Lower lobe of right lung (tissue), 2 donors: ENCODE data around the gene SEC61A1. TPM values are rescaled to one million over a fixed set of nuclear protein-coding genes. Genes with fewer than 3 reads are reported as not detected.

ENCODE experiments used
- ATAC-seq, 2 donors: fragments of 200-7000 bp; cut with Tn5 transposase; one replicate each; pipeline ENCODE4 v1.9.1; 2020 to 2022; ENCODE audit warnings: mild to moderate bottlenecking in 2 of 2, moderate library complexity in 2 of 2
- DNase-seq: peaks from one replicate; pipeline ENCODE4 v3.0.0-alpha.2; 2020
- H3K27ac ChIP-seq: fragments of 200-600 bp; one replicate; pipeline ENCODE4 v1.8.0; 2022
- H3K27me3 ChIP-seq: fragments of 200-600 bp; one replicate; pipeline ENCODE4 v1.8.0; 2022; ENCODE audit warnings: low read depth
- H3K36me3 ChIP-seq: fragments of 200-600 bp; one replicate; pipeline ENCODE4 v1.8.0; 2022; ENCODE audit warnings: mild to moderate bottlenecking
- H3K4me1 ChIP-seq: fragments of 200-600 bp; one replicate; pipeline ENCODE4 v1.8.0; 2022
- H3K4me3 ChIP-seq: fragments of 200-600 bp; one replicate; pipeline ENCODE4 v1.8.0; 2022; ENCODE audit warnings: mild to moderate bottlenecking
- H3K9me3 ChIP-seq: fragments of 200-600 bp; one replicate; pipeline ENCODE4 v1.8.0; 2022
- intact Hi-C: fragments of 100-400 bp; cut with DNase I; formaldehyde crosslinking; loops from one replicate; pipeline ENCODE4 v1.11.0; 2022
- total RNA-seq: library from RNA; stranded (reverse); fragmentation: NEBNext Ultra II Directional; extraction: Animal tissue kit (Norgen Biotek cat#: 25700); gene quantifications from one replicate; pipeline ENCODE4 v1.2.1, GENCODE V29; 2021
- TF ChIP-seq, protein P1 (sequence below): fragments of 200-600 bp; IDR thresholded peaks from one replicate; pipeline ENCODE4 v1.8.0; 2022; ENCODE audit warnings: antibody characterized with exemption, mild to moderate bottlenecking
- donor health status: DM: no; HTN: yes; CAD: no; lungs with severe emphysema.

The SEC61A1 gene
- total RNA-seq, 1 donor from 2014 or later: 152 TPM

DNA sequence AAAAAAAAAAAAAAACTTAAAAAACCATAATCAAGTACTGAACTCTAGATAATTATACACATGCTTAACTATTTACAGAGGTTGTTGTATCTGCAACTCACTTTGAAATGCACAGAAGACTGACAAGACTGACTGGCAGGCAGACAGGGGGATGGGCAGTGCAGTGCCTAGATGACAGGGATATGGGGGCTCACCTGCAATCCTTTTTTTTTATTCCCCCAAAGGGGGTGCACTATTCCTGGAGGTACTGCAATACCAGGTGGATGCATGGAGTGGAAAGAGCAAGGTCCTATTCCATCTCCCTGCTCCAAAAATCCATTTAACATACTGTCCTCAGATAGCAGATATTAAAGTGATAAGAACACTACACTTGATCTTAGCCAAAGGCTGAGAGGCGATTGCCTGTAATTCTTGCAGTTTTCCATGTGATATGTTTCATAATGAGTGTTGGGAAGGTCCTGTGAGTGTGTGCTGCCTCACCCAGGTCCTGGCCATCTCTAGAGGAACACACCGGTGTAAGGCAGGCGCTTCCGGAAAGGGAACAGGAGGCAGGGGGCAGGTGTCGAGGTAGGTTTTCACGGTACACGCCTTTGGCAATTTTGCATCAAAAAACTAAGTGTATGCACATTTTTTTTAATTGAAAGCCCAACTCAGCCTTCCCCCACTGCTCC is 22.7 kb downstream of the SEC61A1 start:
- Histone ChIP-seq H3K36me3 (peaks cover 37% of the 10 kb centered on the region), H3K9me3 (no peaks in the 10 kb centered on the region), H3K4me3 (peak overlapping the region; percentile 58), H3K27me3 (no peaks in the 10 kb centered on the region), H3K27ac (peak overlapping the region; percentile 67), H3K4me1 (peaks cover 24% of the 10 kb centered on the region)
- ATAC-seq: peak; percentile 27 to 32
- intact Hi-C loops: no loop called here
- TF ChIP-seq, protein P1, sequence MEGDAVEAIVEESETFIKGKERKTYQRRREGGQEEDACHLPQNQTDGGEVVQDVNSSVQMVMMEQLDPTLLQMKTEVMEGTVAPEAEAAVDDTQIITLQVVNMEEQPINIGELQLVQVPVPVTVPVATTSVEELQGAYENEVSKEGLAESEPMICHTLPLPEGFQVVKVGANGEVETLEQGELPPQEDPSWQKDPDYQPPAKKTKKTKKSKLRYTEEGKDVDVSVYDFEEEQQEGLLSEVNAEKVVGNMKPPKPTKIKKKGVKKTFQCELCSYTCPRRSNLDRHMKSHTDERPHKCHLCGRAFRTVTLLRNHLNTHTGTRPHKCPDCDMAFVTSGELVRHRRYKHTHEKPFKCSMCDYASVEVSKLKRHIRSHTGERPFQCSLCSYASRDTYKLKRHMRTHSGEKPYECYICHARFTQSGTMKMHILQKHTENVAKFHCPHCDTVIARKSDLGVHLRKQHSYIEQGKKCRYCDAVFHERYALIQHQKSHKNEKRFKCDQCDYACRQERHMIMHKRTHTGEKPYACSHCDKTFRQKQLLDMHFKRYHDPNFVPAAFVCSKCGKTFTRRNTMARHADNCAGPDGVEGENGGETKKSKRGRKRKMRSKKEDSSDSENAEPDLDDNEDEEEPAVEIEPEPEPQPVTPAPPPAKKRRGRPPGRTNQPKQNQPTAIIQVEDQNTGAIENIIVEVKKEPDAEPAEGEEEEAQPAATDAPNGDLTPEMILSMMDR: no peak
- DNase-seq: no peak

DNA sequence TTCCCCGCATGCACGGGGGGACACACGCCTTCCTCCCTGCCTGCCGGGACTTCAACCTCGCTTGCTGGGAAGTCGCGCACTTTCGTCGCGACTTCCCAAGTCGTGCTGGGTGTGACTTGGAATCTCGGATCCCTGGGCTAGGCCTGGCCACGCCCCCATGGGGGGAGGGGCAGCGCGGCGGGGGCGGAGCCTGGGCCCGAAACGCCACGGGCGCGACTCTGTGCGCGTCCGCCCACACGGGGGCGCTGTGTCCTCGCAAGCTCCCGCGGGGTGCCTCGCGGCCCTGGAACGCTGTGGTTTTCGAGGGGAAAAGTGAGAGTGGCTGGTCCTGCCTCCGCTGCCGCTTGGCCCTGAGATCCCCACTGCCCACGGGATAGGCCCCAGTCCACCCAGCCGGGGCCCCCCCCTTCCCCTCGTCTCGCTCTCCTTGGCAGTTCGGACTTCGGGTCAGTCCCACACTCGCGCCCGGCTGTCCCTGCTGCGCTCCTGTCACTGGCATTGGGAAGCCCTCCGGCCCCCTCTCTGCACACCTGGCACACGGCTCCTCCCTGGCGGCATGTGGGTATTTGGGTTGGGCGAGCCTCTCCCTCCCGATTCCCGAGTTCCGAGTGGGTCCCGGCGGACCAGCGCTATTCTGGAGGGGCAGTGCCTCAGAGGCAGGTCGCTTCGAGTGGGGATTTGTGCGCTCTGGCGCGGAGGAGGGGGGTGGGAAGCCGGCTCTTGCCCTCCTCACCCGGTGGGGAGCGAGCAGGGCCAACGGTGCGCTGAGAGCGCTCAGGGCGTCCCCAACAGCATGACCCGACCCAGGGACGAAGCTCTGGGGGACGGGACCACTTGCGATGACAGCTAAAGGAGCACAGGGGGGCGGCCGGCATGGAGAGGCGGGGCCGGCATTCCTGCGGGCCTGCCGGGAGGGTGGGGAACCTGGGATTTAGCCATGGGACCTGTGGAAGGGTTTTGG is 23.6 kb downstream of the SEC61A1 start:
- ATAC-seq: peak; percentile 95 to 97
- intact Hi-C loops: no loop called here

DNA sequence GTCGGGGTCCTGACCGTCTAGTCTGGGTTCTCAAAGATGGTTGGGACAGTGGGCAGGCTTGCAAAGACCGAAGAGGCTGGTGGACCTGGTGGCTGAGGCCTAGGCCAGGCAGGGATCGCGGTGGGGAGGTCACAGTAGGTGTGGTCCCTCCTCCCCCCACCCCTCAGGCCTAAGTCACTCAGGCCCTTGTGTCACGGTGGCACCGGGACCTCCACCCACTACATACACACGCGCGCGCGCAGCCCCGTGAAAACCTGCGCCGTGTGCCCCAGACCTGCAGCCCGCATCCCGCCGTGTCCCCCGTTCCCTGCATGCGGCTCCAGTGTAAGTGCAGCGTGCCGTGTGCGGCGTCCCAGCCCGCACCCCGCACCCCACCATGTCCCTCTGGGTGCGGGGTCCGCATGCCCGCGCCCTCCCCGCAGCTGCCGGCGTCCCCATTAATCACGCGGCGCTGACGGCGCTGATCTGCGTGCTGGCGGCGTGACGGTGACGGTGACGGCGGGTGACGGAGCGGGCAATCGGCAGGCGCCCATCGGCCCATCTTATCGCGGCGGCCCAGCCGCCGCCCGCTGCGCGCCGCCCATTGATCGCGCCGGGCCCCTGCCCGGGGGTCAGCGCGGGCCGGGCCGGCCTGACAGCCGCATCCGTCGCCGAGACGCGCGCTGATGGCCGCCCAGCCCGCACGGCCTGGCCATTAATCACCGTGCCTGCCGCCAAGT is 24.4 kb downstream of the SEC61A1 start:
- intact Hi-C loops: no loop called here
- peak; percentile 9 to 25 for ATAC-seq
- peak; percentile 71 for DNase-seq
- Histone ChIP-seq H3K9me3 (no peaks in the 10 kb centered on the region), H3K27ac (peak overlapping the region; percentile 29), H3K4me1 (peaks cover 24% of the 10 kb centered on the region), H3K36me3 (peaks cover 29% of the 10 kb centered on the region), H3K4me3 (peak overlapping the region; percentile 58), H3K27me3 (no peaks in the 10 kb centered on the region)
- TF ChIP-seq, protein P1: no peak

More for the DNA sequence above, 23.6 kb downstream of the SEC61A1 start:
- TF ChIP-seq, protein P1: peak; percentile 99
- peak overlapping the region; percentile 67 for H3K27ac ChIP-seq
- no peaks in the 10 kb centered on the region for H3K9me3 ChIP-seq
- H3K4me3 ChIP-seq: peak overlapping the region; percentile 58
- peaks cover 24% of the 10 kb centered on the region for H3K4me1 ChIP-seq
- peak; percentile 93 for DNase-seq
- H3K36me3 ChIP-seq: peaks cover 31% of the 10 kb centered on the region
- H3K27me3 ChIP-seq: no peaks in the 10 kb centered on the region

DNA sequence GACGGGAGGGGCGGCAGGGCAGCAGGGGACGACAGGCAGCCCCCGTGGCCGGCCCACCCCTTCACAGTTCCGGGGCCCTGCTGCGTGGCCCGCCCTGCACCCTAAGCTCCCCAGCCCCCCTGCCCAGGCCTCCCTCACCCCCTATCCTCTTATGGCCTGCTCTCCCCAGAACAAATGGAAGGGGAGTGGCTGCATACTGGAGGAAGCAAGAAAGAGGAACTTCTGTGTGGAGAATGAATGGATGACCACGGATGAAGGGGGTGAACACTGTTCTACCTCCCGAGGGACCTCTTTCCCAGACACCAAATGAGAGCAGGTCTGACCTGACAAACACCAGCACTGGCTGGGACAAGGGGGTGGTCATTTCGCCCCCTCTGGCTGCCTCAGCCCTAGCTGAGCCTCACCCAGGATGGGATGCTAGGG is 25.0 kb downstream of the SEC61A1 start:
- Histone ChIP-seq H3K27ac (peak overlapping the region; percentile 29), H3K9me3 (no peaks in the 10 kb centered on the region), H3K36me3 (peaks cover 29% of the 10 kb centered on the region), H3K4me1 (peaks cover 24% of the 10 kb centered on the region), H3K4me3 (peak overlapping the region; percentile 58), H3K27me3 (no peaks in the 10 kb centered on the region)
- ATAC-seq: peak; percentile 6
- intact Hi-C loops: no loop called here
- no peak for DNase-seq
- TF ChIP-seq, protein P1: no peak

DNA sequence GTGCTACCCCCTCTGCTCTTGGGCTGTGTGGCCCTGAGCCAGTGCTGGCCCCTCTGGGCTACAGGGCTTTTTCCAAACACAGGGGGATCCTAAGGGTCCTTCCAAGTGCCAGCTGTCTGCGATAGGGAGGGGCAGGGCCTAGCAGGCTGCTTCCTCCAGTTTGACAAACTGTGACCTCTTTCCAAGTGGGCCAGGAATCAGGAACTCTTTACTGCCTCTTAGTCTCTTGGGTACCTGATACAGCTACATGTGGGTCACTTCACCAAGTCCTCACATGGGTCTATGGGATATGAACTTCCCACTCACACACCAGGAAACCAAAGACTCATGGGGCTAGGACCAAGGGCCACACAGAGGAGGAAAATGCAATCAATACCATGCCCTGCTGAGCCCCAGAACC is 25.4 kb downstream of the SEC61A1 start:
- Histone ChIP-seq H3K4me3 (no peak overlapping the region), H3K4me1 (peaks cover 24% of the 10 kb centered on the region), H3K36me3 (peaks cover 29% of the 10 kb centered on the region), H3K27me3 (no peaks in the 10 kb centered on the region), H3K9me3 (no peaks in the 10 kb centered on the region), H3K27ac (no peak overlapping the region)
- intact Hi-C loops: no loop called here
- TF ChIP-seq, protein P1: no peak
- DNase-seq (no peak), ATAC-seq (no peak)
